ENCODE data around the gene RNF212B.

Gene RNF212B

DNA sequence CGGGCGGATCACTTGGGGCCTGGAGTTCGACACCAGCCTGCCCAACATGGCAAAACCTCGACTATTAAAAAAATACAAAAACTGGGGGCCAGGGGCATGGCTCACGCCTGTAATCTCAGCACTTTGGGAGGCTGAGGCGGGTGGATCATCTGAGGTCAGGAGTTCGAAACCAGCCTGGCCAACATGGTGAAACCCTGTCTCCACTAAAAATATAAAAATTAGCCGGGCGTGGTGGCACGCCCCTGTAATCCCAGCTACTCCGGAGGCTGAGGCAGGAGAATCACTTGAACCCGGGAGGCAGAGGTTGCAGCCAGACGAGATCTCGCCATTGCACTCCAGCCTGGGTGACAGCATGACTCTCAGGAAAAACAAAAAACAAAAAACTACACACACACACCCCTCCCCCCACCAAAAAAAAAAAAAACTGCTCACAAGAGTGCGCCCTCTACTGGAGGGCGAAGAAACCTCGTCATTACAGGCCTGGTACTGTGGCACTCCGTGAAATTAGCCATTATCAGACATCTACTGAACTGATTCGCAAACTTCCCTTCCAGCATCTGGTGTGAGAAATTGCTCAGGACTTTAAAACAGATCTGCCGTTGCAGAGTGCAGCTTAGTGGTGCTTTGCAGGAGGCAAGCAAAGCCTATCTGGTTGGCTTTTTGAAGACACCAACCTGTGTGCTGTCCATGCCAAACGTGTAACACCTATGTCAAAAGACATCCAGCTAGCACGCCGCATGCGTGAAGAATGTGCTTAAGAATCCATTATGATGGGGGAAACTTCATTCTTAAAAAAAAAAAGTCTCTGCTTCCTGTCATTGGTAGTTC is 57.2 kb downstream of the RNF212B start:
- H3K27ac ChIP-seq: no peak overlapping the region; the same call in 1 of the 2 replicates
- TF ChIP-seq, protein P1, sequence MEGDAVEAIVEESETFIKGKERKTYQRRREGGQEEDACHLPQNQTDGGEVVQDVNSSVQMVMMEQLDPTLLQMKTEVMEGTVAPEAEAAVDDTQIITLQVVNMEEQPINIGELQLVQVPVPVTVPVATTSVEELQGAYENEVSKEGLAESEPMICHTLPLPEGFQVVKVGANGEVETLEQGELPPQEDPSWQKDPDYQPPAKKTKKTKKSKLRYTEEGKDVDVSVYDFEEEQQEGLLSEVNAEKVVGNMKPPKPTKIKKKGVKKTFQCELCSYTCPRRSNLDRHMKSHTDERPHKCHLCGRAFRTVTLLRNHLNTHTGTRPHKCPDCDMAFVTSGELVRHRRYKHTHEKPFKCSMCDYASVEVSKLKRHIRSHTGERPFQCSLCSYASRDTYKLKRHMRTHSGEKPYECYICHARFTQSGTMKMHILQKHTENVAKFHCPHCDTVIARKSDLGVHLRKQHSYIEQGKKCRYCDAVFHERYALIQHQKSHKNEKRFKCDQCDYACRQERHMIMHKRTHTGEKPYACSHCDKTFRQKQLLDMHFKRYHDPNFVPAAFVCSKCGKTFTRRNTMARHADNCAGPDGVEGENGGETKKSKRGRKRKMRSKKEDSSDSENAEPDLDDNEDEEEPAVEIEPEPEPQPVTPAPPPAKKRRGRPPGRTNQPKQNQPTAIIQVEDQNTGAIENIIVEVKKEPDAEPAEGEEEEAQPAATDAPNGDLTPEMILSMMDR (conservative IDR thresholded peaks at IDR 0.05): peak; percentile 92

GRCh38 chr14:23296012-23296777 is 58.5 kb downstream of the RNF212B start:
- TF ChIP-seq, protein P1 (conservative IDR thresholded peaks at IDR 0.05): no peak
- no peak overlapping the region for H3K27ac ChIP-seq

GRCh38 chr14:23297096-23297495 is 59.4 kb downstream of the RNF212B start:
- TF ChIP-seq, protein P1 (conservative IDR thresholded peaks at IDR 0.05): no peak
- no peak overlapping the region for H3K27ac ChIP-seq

DNA sequence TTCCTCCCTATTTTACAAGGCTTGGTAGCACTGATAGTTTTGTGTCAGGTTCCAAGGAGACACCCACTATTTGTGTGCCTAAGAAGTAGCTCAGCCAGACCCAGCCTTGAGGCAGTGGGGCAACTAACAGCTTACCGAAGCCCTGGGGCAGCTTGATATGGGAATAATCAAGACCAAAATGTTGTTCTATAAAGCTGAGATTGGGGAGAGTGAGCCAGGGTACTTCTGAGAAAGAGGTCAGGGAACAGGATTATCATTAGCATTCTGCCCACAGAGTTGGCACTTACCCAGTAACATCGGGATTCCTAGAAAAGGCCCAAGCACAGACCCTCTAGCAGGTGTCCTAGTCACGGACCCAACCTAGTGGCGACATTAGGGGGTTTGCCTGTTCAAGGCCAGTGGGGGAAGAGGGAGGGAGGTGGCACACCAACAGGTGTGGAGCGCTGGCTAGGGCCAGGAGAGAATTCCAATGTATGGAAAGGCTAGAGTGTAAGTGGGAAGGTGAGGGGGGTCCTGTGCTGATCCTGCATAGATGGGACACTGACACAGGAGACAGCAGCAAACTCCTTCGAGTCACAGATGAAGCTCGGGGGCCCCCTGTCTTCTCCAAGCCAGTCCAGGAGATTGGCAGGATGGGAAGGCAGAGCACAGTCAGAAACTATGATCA is 60.0 kb downstream of the RNF212B start:
- TF ChIP-seq, protein P1 (conservative IDR thresholded peaks at IDR 0.05): no peak
- H3K27ac ChIP-seq: no peak overlapping the region

- H3K27ac ChIP-seq: peak overlapping the region; percentile 92
- TF ChIP-seq, protein P1 (conservative IDR thresholded peaks at IDR 0.05): peak; percentile 58
Measured at GRCh38 chr14:23299211-23299957, 61.6 kb downstream of the RNF212B start.

DNA sequence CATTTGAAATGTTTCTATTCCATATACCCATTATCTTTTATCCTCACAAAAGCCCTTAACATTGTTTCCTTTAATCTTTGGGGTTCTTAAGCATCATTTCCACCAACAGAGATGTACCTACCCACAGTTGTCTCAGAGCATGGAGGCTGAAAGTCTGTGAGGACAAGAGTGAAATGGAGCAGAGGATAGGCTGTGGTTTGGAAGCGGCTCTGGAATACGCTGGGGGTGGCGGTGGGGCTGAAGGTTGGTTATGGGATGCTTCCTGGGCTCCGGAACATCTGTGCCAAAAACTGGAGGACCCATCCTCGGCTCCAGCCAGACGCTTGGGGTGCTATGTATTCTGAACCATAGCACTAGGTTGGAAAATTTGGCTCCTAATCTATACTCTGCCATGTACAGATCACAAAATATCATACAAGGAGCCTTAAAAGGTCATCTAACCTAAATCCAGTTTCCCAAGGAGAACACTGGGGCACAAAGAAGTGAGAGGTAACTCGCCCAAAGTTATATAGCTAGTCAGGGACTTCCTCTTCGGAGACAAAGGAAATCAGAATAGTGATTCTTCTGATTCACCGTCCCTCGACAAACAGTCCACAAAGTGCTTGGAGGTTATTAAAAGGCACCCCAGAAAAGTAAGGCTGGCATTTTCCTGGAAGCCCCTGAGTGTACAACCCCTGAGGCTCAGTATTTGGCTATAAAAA is 62.4 kb downstream of the RNF212B start:
- TF ChIP-seq, protein P1 (conservative IDR thresholded peaks at IDR 0.05): no peak
- H3K27ac ChIP-seq: peak overlapping the region; percentile 92

All from VCaP (cell line).